B cell (primary cell): ENCODE measurements around the gene DNAAF5. TPM values are rescaled to one million over a fixed set of nuclear protein-coding genes. Genes with fewer than 3 reads are reported as not detected.

Experiments
- ATAC-seq: fragments of 200-7000 bp; cut with Tn5 transposase; one replicate; pipeline ENCODE4 v1.10.0; 2021; ENCODE audit warnings: low read depth, mild to moderate bottlenecking, moderate number of reproducible peaks, moderate library complexity
- CTCF ChIA-PET: fragments of 350-600 bp; sonication (Branson Sonifier 250); formaldehyde crosslinking; loops from one replicate; lab custom pipeline; 2021; ENCODE audit warnings: antibody characterized with exemption, inconsistent platforms; lab: Charles Lee
- POLR2A ChIA-PET: fragments of 350-600 bp; sonication (Branson Sonifier 250); formaldehyde crosslinking; loops from one replicate; lab custom pipeline; 2021; ENCODE audit warnings: antibody characterized with exemption; lab: Charles Lee
- DNase-seq: peaks from one replicate; pipeline ENCODE4 v3.0.0; 2013
- H2AFZ ChIP-seq: 2 replicates; pipeline ENCODE4 v1.6.1; 2012; ENCODE audit warnings: mild to moderate bottlenecking, low read depth, low read length; ENCODE audit not compliant: insufficient read depth, poor library complexity, severe bottlenecking
- H3K27ac ChIP-seq, 2 donors: 1 replicate in 1 of 2; 2 replicates in 1 of 2; pipeline ENCODE4 v1.5.1; 2012 to 2013; ENCODE audit warnings: low read length in 2 of 2, mild to moderate bottlenecking in 2 of 2, moderate library complexity in 1 of 2
- H3K27me3 ChIP-seq, 4 experiments: fragments of 200-600 bp in 1 of 4; sonication (generic) in 1 of 4; replicated peaks in 1 of 4; 1 replicate in 2 of 4; 2 replicates in 2 of 4; pipeline versions ENCODE4 v1.6.1 to v1.7.0; 2013 to 2016; ENCODE audit warnings: low read length in 3 of 4, mild to moderate bottlenecking in 2 of 4, mixed read lengths in 1 of 4, moderate library complexity in 1 of 4; ENCODE audit not compliant: insufficient read depth in 4 of 4, control insufficient read depth in 3 of 4; ENCODE audit errors: control extremely low read depth in 1 of 4
- H3K36me3 ChIP-seq, 2 experiments: replicated peaks in 1 of 2; 1 replicate in 1 of 2; 2 replicates in 1 of 2; pipeline versions ENCODE4 v1.6.1 to v1.7.1; 2013; ENCODE audit warnings: low read length in 1 of 2; ENCODE audit not compliant: insufficient read depth in 2 of 2, control insufficient read depth in 1 of 2; ENCODE audit errors: control extremely low read depth in 1 of 2, extremely low read depth in 1 of 2
- H3K4me1 ChIP-seq, 2 donors: fragments of 200-600 bp in 1 of 2; sonication (generic) in 1 of 2; 1 replicate in 1 of 2; 2 replicates in 1 of 2; pipeline versions ENCODE4 v1.5.1 to v1.6.1; 2013 to 2017; ENCODE audit warnings: low read length in 2 of 2; ENCODE audit not compliant: control insufficient read depth in 2 of 2, insufficient read depth in 2 of 2
- H3K4me2 ChIP-seq: replicated peaks from 2 replicates; pipeline ENCODE3; 2012; ENCODE audit warnings: mild to moderate bottlenecking, low read depth, low read length; ENCODE audit not compliant: poor library complexity, severe bottlenecking
- H3K4me3 ChIP-seq, 5 experiments: fragments of 200-600 bp in 1 of 5; sonication (generic) in 1 of 5; 1 replicate in 3 of 5; 2 replicates in 2 of 5; pipeline versions ENCODE4 v1.5.1 to v1.7.0; 2011 to 2016; ENCODE audit warnings: low read length in 4 of 5, mild to moderate bottlenecking in 4 of 5, low read depth in 2 of 5, control low read depth in 1 of 5, moderate library complexity in 1 of 5; ENCODE audit not compliant: insufficient read depth in 1 of 5; ENCODE audit errors: control extremely low read depth in 1 of 5, extremely low read depth in 1 of 5
- H3K79me2 ChIP-seq: fragments of 200-600 bp; sonication (generic); one replicate; pipeline ENCODE4 v1.6.0; 2016; ENCODE audit warnings: low read length; ENCODE audit not compliant: control insufficient read depth, insufficient read depth
- H3K9ac ChIP-seq: fragments of 200-600 bp; sonication (generic); 2 replicates; pipeline ENCODE4 v1.6.1; 2017; ENCODE audit warnings: mild to moderate bottlenecking, low read length, moderate library complexity
- H3K9me3 ChIP-seq, 3 donors: one replicate each; pipeline versions ENCODE4 v1.6.1 to v1.7.1; 2013; ENCODE audit warnings: low read length in 2 of 3; ENCODE audit not compliant: control insufficient read depth in 2 of 3, insufficient read depth in 1 of 3; ENCODE audit errors: control extremely low read depth in 1 of 3
- H4K20me1 ChIP-seq: 2 replicates; pipeline ENCODE4 v1.6.0; 2012; ENCODE audit warnings: mild to moderate bottlenecking, low read length; ENCODE audit not compliant: insufficient read depth, control insufficient read depth, poor library complexity, severe bottlenecking
- H3K27ac Mint-ChIP-seq: one replicate; pipeline ENCODE4 v1.8.0; 2021; ENCODE audit warnings: mixed read lengths
- H3K27me3 Mint-ChIP-seq: one replicate; pipeline ENCODE4 v1.8.0; 2021; ENCODE audit warnings: mixed read lengths
- H3K4me1 Mint-ChIP-seq: one replicate; pipeline ENCODE4 v1.8.0; 2021; ENCODE audit warnings: mixed read lengths
- H3K4me3 Mint-ChIP-seq: one replicate; pipeline ENCODE4 v1.8.0; 2021; ENCODE audit warnings: mixed read lengths
- H3K9me3 Mint-ChIP-seq: one replicate; pipeline ENCODE4 v1.8.0; 2022; ENCODE audit warnings: mixed read lengths; ENCODE audit not compliant: insufficient read depth
- EZH2 ChIP-seq: IDR thresholded peaks from 2 replicates; pipeline ENCODE4 v1.6.1; 2012; ENCODE audit warnings: borderline replicate concordance, low read depth, mild to moderate bottlenecking, moderate library complexity, low read length; ENCODE audit not compliant: insufficient read depth, poor library complexity, severe bottlenecking
- WGBS: methylation state at CpG from one replicate; pipeline ENCODE4 v1.1.5; 2013; ENCODE audit warnings: missing lambda C conversion rate; ENCODE audit not compliant: insufficient coverage; 5-methylcytosine and 5-hydroxymethylcytosine counted together
- intact Hi-C: fragments of 100-400 bp; cut with micrococcal nuclease; formaldehyde crosslinking; loops from one replicate; pipeline ENCODE4 v1.10.0; 2022
- polyA plus RNA-seq: library from polyadenylated mRNA; depleted of rRNA; stranded (reverse); fragments of >200 nt; gene quantifications from 2 replicates; pipeline ENCODE4 v1.2.3, GENCODE V29; 2012
- total RNA-seq, 2 donors: library from RNA; stranded (reverse); fragments of 120-200 nt in 1 of 2; gene quantifications; 1 replicate in 1 of 2; 2 replicates in 1 of 2; pipeline versions ENCODE4 v1.2.3 to v1.2.4, GENCODE V29; 2013 to 2022
- TF ChIP-seq, protein P1 (sequence below): fragments of 200-600 bp; IDR thresholded peaks from one replicate; pipeline ENCODE4 v1.8.0; 2022; ENCODE audit warnings: antibody characterized with exemption, mild to moderate bottlenecking

Gene DNAAF5
- total and polyA plus RNA-seq, 2 donors (not counting 1 experiment from before 2014, with no cell fraction given): 18.0 to 21.4 TPM

GRCh38 chr7:690478-691360 lies 35.8 kb upstream of the DNAAF5 start:
- TF ChIP-seq EZH2: no peak
- TF ChIP-seq, protein P1, sequence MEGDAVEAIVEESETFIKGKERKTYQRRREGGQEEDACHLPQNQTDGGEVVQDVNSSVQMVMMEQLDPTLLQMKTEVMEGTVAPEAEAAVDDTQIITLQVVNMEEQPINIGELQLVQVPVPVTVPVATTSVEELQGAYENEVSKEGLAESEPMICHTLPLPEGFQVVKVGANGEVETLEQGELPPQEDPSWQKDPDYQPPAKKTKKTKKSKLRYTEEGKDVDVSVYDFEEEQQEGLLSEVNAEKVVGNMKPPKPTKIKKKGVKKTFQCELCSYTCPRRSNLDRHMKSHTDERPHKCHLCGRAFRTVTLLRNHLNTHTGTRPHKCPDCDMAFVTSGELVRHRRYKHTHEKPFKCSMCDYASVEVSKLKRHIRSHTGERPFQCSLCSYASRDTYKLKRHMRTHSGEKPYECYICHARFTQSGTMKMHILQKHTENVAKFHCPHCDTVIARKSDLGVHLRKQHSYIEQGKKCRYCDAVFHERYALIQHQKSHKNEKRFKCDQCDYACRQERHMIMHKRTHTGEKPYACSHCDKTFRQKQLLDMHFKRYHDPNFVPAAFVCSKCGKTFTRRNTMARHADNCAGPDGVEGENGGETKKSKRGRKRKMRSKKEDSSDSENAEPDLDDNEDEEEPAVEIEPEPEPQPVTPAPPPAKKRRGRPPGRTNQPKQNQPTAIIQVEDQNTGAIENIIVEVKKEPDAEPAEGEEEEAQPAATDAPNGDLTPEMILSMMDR: no peak
- Histone ChIP-seq H3K9me3 (peaks cover 0 to 40% (median 23%) of the 10 kb centered on the region in 3 donors), H3K4me1 (no peaks in the 10 kb centered on the region), H4K20me1 (no peaks in the 10 kb centered on the region), H2AFZ (no peak overlapping the region), H3K79me2 (no peaks in the 10 kb centered on the region), H3K36me3 (no peaks in the 10 kb centered on the region), H3K27me3 (no peaks in the 10 kb centered on the region), H3K9ac (no peak overlapping the region), H3K4me3 (no peak overlapping the region), H3K4me2 (no peak overlapping the region), H3K27ac (no peak overlapping the region)
- Mint-ChIP-seq H3K4me3 (no peak overlapping the region), H3K9me3 (peaks cover 14% of the 10 kb centered on the region), H3K27me3 (no peaks in the 10 kb centered on the region), H3K27ac (no peak overlapping the region), H3K4me1 (no peaks in the 10 kb centered on the region)
- intact Hi-C loops: no loop called here
- DNase-seq (no peak), ATAC-seq (no peak)
- POLR2A ChIA-PET: no interaction called here
- CTCF ChIA-PET: no interaction called here
- WGBS: 94% methylated on average over 23 of the region's 27 CpGs

DNA sequence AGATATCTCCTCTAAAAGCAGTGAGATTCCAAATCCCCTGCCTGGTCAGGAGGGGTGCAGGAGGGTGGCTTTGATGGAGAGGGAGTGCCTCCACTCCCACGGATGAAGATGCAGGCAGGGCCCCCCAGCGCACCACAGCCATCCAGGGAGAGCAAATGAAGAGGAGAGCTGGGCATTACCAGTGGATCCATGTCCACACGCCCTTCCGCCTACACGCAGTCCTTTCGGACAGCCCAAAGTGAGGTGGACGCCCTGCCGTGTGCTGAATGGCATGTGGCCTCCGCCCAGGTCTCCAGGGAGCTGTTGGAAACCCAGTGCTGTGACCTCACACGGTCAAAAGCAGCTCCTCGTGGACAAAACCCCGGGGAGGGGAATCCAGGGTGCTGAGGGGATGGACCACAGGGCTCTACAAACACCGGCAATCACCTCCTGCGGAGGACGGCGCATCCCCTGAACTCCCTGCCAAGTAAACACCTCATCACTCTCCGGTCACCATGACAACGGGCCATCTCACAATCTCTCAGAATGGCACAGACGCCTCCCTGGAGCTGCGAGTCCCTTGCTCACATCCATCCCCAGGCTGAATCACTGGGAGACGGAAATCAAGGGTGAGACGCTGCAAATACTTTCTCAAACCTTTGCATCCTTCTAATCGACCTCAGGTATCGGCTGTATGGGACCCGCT lies 35.0 kb upstream of the DNAAF5 start:
- no peaks in the 10 kb centered on the region for H3K27me3 Mint-ChIP-seq
- WGBS: 97% methylated on average over 24 of the region's 25 CpGs
- Histone ChIP-seq H4K20me1 (no peaks in the 10 kb centered on the region), H3K79me2 (no peaks in the 10 kb centered on the region), H3K27me3 (no peaks in the 10 kb centered on the region), H2AFZ (no peak overlapping the region), H3K4me2 (no peak overlapping the region), H3K9me3 (peaks cover 0 to 35% (median 18%) of the 10 kb centered on the region in 3 donors), H3K36me3 (no peaks in the 10 kb centered on the region), H3K27ac (no peak overlapping the region), H3K4me1 (no peaks in the 10 kb centered on the region), H3K4me3 (no peak overlapping the region), H3K9ac (no peak overlapping the region)
- TF ChIP-seq EZH2: no peak
- TF ChIP-seq, protein P1: no peak
- ATAC-seq (no peak), DNase-seq (no peak)
- ChIA-PET POLR2A (no interaction called here), CTCF (no interaction called here)
- peaks cover 12% of the 10 kb centered on the region for H3K9me3 Mint-ChIP-seq
- H3K4me3 Mint-ChIP-seq: no peak overlapping the region
- no peaks in the 10 kb centered on the region for H3K4me1 Mint-ChIP-seq
- intact Hi-C loops: no loop called here
- no peak overlapping the region for H3K27ac Mint-ChIP-seq
